Tibial artery (tissue), 4 donors: Measurements from ENCODE around the gene RAD1.

ENCODE experiments used
- DNase-seq, 2 donors: peaks; one replicate each; pipeline ENCODE4 v3.0.0-alpha.2; 2019
- H3K27ac ChIP-seq, 2 donors: fragments of 200-600 bp; sonication (generic) in 1 of 2; 1 replicate in 1 of 2; 2 replicates in 1 of 2; pipeline ENCODE4 v1.5.1; 2018 to 2019; ENCODE audit warnings: mild to moderate bottlenecking in 1 of 2
- H3K27me3 ChIP-seq, 2 donors: fragments of 200-600 bp; sonication (generic) in 1 of 2; one replicate each; pipeline versions ENCODE4 v1.5.1 to v1.6.0; 2016 to 2019
- H3K36me3 ChIP-seq, 3 donors: fragments of 200-600 bp; sonication (generic) in 2 of 3; one replicate each; pipeline ENCODE4 v1.5.1; 2016 to 2019; ENCODE audit warnings: mild to moderate bottlenecking in 2 of 3
- H3K4me1 ChIP-seq, 4 donors: fragments of 200-600 bp; sonication (generic) in 2 of 4; 1 replicate in 3 of 4; 2 replicates in 1 of 4; pipeline ENCODE4 v1.5.1; 2016 to 2019
- H3K4me3 ChIP-seq, 2 donors: fragments of 200-600 bp; sonication (generic) in 1 of 2; 1 replicate in 1 of 2; 2 replicates in 1 of 2; pipeline ENCODE4 v1.5.1; 2018 to 2019; ENCODE audit warnings: mild to moderate bottlenecking in 2 of 2
- H3K9me3 ChIP-seq, 3 donors: fragments of 200-600 bp; sonication (generic) in 1 of 3; one replicate each; pipeline ENCODE4 v1.5.1; 2016 to 2019
- intact Hi-C: fragments of 100-400 bp; cut with DNase I; formaldehyde crosslinking; loops from one replicate; pipeline ENCODE4 v1.15.0; 2023; ENCODE audit warnings: low total_unique reads
- TF ChIP-seq, protein P1 (sequence below), 2 experiments: fragments of 200-600 bp in 1 of 2; fragments of 450-650 bp in 1 of 2; IDR thresholded peaks; one replicate each; pipeline ENCODE4 v1.5.1; 2017 to 2019; ENCODE audit warnings: antibody characterized with exemption in 2 of 2, mild to moderate bottlenecking in 1 of 2, moderate library complexity in 1 of 2

Gene RAD1

GRCh38 chr5:34899066-34899465, 16.2 kb downstream of the RAD1 start:
- H3K9me3 ChIP-seq = no peaks in the 10 kb centered on the region
- H3K27me3 ChIP-seq = no peaks in the 10 kb centered on the region
- TF ChIP-seq, protein P1, sequence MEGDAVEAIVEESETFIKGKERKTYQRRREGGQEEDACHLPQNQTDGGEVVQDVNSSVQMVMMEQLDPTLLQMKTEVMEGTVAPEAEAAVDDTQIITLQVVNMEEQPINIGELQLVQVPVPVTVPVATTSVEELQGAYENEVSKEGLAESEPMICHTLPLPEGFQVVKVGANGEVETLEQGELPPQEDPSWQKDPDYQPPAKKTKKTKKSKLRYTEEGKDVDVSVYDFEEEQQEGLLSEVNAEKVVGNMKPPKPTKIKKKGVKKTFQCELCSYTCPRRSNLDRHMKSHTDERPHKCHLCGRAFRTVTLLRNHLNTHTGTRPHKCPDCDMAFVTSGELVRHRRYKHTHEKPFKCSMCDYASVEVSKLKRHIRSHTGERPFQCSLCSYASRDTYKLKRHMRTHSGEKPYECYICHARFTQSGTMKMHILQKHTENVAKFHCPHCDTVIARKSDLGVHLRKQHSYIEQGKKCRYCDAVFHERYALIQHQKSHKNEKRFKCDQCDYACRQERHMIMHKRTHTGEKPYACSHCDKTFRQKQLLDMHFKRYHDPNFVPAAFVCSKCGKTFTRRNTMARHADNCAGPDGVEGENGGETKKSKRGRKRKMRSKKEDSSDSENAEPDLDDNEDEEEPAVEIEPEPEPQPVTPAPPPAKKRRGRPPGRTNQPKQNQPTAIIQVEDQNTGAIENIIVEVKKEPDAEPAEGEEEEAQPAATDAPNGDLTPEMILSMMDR (IDR thresholded peaks at IDR 0.05) = no peak
- H3K4me1 ChIP-seq = no peaks in the 10 kb centered on the region
- peaks cover 0 to 6% (median 0%) of the 10 kb centered on the region in 3 donors for H3K36me3 ChIP-seq
- no peak for DNase-seq
- no peak overlapping the region for H3K27ac ChIP-seq
- intact Hi-C loops = loop anchor here (2.0 to 5.0 kb wide), 3 partner anchors 247 to 417 kb away; no protein-coding TSS in a partner anchor
- no peak overlapping the region for H3K4me3 ChIP-seq

DNA sequence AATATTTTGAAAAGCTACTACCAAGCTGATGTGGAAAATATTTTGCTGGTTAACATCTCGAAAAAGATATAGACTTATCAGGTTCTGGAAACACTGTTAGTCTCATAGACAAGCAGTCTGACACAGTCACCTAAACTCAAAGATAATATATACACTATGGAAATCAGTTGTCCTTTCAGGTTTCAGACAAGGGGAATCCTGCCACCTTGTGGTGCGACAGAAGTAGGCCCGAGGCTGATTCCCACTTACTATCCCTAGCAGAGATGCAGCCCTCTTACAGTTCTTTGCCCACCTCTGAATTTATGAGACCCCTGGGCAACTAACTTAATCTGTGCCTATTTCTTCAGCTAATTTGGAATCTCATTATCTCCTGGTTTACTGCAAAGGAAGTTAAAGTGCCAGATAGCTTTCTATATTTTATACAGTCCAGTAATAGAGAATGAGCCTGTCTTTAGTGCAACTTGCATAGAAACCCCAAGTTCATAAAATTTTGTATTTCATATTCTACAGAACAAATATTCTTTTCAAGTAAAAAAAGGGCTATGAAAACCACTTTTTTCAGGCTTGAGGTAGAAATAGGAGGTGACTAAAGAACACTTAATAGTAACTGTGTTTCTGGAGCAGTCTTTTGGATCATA, 16.9 kb downstream of the RAD1 start:
- Histone ChIP-seq H3K27me3 (no peaks in the 10 kb centered on the region), H3K4me3 (no peak overlapping the region), H3K27ac (no peak overlapping the region), H3K9me3 (no peaks in the 10 kb centered on the region), H3K36me3 (peaks cover 0 to 6% (median 0%) of the 10 kb centered on the region in 3 donors), H3K4me1 (no peaks in the 10 kb centered on the region)
- peak; percentile 45 to 73 for DNase-seq
- intact Hi-C loops = loop anchor here (2.0 to 5.0 kb wide), 3 partner anchors 246 to 416 kb away; no protein-coding TSS in a partner anchor
- TF ChIP-seq, protein P1 (IDR thresholded peaks at IDR 0.05) = peak; percentile 86 to 87

DNA sequence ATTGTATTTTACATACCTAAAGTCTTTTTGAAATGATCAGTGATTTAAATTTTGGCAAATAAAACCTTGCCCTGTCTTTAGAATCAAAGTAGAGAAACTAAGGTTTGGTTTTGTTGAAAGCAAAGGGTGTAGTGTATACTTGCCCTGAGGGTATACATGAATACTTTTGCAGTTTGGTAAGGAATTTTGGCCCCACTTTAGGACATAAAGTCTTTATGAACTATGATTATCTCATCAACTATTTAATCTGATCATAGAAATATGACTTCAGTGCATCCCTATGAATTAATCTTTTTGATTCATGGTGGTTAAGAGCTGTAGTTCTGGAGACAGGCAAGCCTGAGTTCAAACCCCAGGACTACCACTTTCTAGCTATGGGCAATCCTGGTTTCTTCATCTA, 17.7 kb downstream of the RAD1 start:
- intact Hi-C loops = loop anchor here (2.0 to 5.0 kb wide), 3 partner anchors 245 to 415 kb away; no protein-coding TSS in a partner anchor

GRCh38 chr5:34895641-34896419, 19.5 kb downstream of the RAD1 start:
- H3K4me3 ChIP-seq = no peak overlapping the region
- DNase-seq = no peak
- H3K9me3 ChIP-seq = no peaks in the 10 kb centered on the region
- no peaks in the 10 kb centered on the region for H3K4me1 ChIP-seq
- H3K36me3 ChIP-seq = no peaks in the 10 kb centered on the region
- no peaks in the 10 kb centered on the region for H3K27me3 ChIP-seq
- intact Hi-C loops = loop anchor here (5.0 kb wide), 2 partner anchors 244 to 414 kb away; no protein-coding TSS in a partner anchor
- H3K27ac ChIP-seq = no peak overlapping the region
- TF ChIP-seq, protein P1 (IDR thresholded peaks at IDR 0.05) = no peak

More for the DNA sequence above, 17.7 kb downstream of the RAD1 start:
- no peaks in the 10 kb centered on the region for H3K4me1 ChIP-seq
- no peak overlapping the region for H3K27ac ChIP-seq
- peaks cover 0 to 6% (median 0%) of the 10 kb centered on the region in 3 donors for H3K36me3 ChIP-seq
- H3K27me3 ChIP-seq = no peaks in the 10 kb centered on the region
- H3K9me3 ChIP-seq = no peaks in the 10 kb centered on the region
- DNase-seq = no peak
- no peak overlapping the region for H3K4me3 ChIP-seq
- TF ChIP-seq, protein P1 (IDR thresholded peaks at IDR 0.05) = no peak

DNA sequence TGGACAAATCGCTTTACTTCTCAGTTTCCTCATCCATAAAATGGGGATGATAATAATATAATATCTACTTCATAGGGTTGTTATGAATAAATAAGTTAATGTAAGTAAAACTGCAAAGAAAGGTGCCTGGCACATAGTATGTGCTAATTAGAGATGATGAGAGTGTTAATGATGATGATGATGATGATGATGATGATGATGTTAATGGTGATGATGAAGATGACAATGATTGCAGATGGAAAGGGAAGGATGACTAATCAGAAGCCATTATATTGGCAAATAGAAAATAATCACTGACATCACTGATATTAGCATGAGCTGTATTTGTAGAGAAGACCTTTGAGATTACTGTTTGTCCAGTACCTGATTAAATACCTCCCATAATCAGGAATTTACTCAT, 20.6 kb downstream of the RAD1 start:
- intact Hi-C loops = loop anchor here (5.0 kb wide), 2 partner anchors 242 to 412 kb away; no protein-coding TSS in a partner anchor
- Histone ChIP-seq H3K27me3 (no peaks in the 10 kb centered on the region), H3K36me3 (no peaks in the 10 kb centered on the region), H3K4me1 (no peaks in the 10 kb centered on the region), H3K4me3 (no peak overlapping the region), H3K9me3 (no peaks in the 10 kb centered on the region), H3K27ac (no peak overlapping the region)
- TF ChIP-seq, protein P1 (IDR thresholded peaks at IDR 0.05) = no peak
- DNase-seq = no peak
